Fibroblast of lung (primary cell): Measurements from ENCODE around the gene MYO3B.

Source experiments
- CTCF ChIP-seq, 2 donors: IDR thresholded peaks in 1 of 2; conservative IDR thresholded peaks in 1 of 2; 1 replicate in 1 of 2; 2 replicates in 1 of 2; pipeline ENCODE4 v1.5.1; 2011 to 2012; ENCODE audit warnings: low read length in 2 of 2, control low read depth in 1 of 2, inconsistent platforms in 1 of 2, low read depth in 1 of 2, mild to moderate bottlenecking in 1 of 2
- EZH2 ChIP-seq: IDR thresholded peaks from 2 replicates; pipeline ENCODE4 v1.5.1; 2012; ENCODE audit warnings: low read length, control low read depth, mild to moderate bottlenecking; ENCODE audit errors: missing control alignments

GRCh38 chr2:170307555-170308351 is 129.8 kb downstream of the MYO3B start:
- TF ChIP-seq CTCF (conservative IDR thresholded peaks at IDR 0.05 in 1 of 2, IDR thresholded peaks at IDR 0.05 in 1 of 2; ENCODE audit: low read depth in 1 of 2, low read length in 2 of 2) (no peak), EZH2 (no peak)
